ENCODE results near the gene OSTF1.

The OSTF1 gene

GRCh38 chr9:75167281-75167680, 79.0 kb downstream of the OSTF1 start:
- no peak for DNase-seq (ENCODE audit: low spot score)

GRCh38 chr9:75168270-75169178, 80.2 kb downstream of the OSTF1 start:
- no peak for DNase-seq (ENCODE audit: low spot score)

GRCh38 chr9:75169623-75170022, 81.3 kb downstream of the OSTF1 start:
- DNase-seq (ENCODE audit: low spot score): no peak

- no peak for DNase-seq (ENCODE audit: low spot score)
Observed at GRCh38 chr9:75170898-75171360, 82.6 kb downstream of the OSTF1 start.

GRCh38 chr9:75175395-75175794, 87.1 kb downstream of the OSTF1 start:
- DNase-seq (ENCODE audit: low spot score): no peak

- no peak for DNase-seq (ENCODE audit: low spot score)
Observed at GRCh38 chr9:75176037-75176436, 87.7 kb downstream of the OSTF1 start.

- DNase-seq (ENCODE audit: low spot score): peak; percentile 19
Observed at GRCh38 chr9:75181750-75182149, 93.4 kb downstream of the OSTF1 start.

GRCh38 chr9:75183306-75183705, 95.0 kb downstream of the OSTF1 start:
- DNase-seq (ENCODE audit: low spot score): no peak

GRCh38 chr9:75184471-75184870, 96.2 kb downstream of the OSTF1 start:
- DNase-seq (ENCODE audit: low spot score): no peak

- peak; percentile 59 for DNase-seq (ENCODE audit: low spot score)
Observed at GRCh38 chr9:75185585-75186170, 97.4 kb downstream of the OSTF1 start.

GRCh38 chr9:75186767-75187380, 98.6 kb downstream of the OSTF1 start:
- peak; percentile 57 for DNase-seq (ENCODE audit: low spot score)

- DNase-seq (ENCODE audit: low spot score): no peak
Observed at GRCh38 chr9:75188756-75189155, 100.4 kb downstream of the OSTF1 start.

GRCh38 chr9:75190762-75191161, 102.4 kb downstream of the OSTF1 start:
- DNase-seq (ENCODE audit: low spot score): no peak
